Smooth muscle cell (in vitro differentiated cells): ENCODE measurements around the gene BRD7. TPM values are rescaled to one million over a fixed set of nuclear protein-coding genes. Genes with fewer than 3 reads are reported as not detected.

Experiments used
- DNase-seq: peaks from one replicate; lab custom pipeline; 2025; ENCODE audit not compliant: unreplicated experiment; lab: John Stamatoyannopoulos, UW
- H2AFZ ChIP-seq: fragments of 200-600 bp; sonication (generic); 2 replicates; pipeline ENCODE4 v1.6.0; 2016; ENCODE audit warnings: antibody characterized with exemption, low read depth, mild to moderate bottlenecking
- H3F3A ChIP-seq: fragments of 200-600 bp; sonication (generic); 2 replicates; pipeline ENCODE4 v1.6.0; 2017; ENCODE audit warnings: antibody characterized with exemption, low read depth
- H3K27ac ChIP-seq: fragments of 200-600 bp; sonication (generic); 2 replicates; pipeline ENCODE4 v1.5.1; 2016; ENCODE audit warnings: low read depth, mild to moderate bottlenecking
- H3K27me3 ChIP-seq: fragments of 200-600 bp; sonication (generic); 2 replicates; pipeline ENCODE4 v1.6.1; 2016; ENCODE audit warnings: low read depth, mild to moderate bottlenecking
- H3K36me3 ChIP-seq: fragments of 200-600 bp; sonication (generic); 2 replicates; pipeline ENCODE4 v1.5.1; 2016; ENCODE audit warnings: low read depth
- H3K4me1 ChIP-seq: fragments of 200-600 bp; sonication (generic); 2 replicates; pipeline ENCODE4 v1.5.1; 2016; ENCODE audit warnings: low read depth
- H3K4me2 ChIP-seq: fragments of 200-600 bp; sonication (generic); 2 replicates; pipeline ENCODE4 v1.6.0; 2016; ENCODE audit warnings: mild to moderate bottlenecking
- H3K4me3 ChIP-seq: fragments of 200-600 bp; sonication (generic); 2 replicates; pipeline ENCODE4 v1.5.1; 2016; ENCODE audit warnings: mild to moderate bottlenecking
- H3K79me2 ChIP-seq: fragments of 200-600 bp; sonication (generic); 2 replicates; pipeline ENCODE4 v1.6.0; 2016; ENCODE audit warnings: low read depth, mild to moderate bottlenecking
- H3K9ac ChIP-seq: fragments of 200-600 bp; sonication (generic); 2 replicates; pipeline ENCODE4 v1.6.0; 2016; ENCODE audit warnings: low read depth
- H3K9me3 ChIP-seq: fragments of 200-600 bp; sonication (generic); replicated peaks from 2 replicates; pipeline ENCODE4 v1.5.1; 2016; ENCODE audit warnings: low read depth
- H4K20me1 ChIP-seq: fragments of 200-600 bp; sonication (generic); 2 replicates; pipeline ENCODE4 v1.6.0; 2016; ENCODE audit warnings: low read depth
- WGBS: methylation state at CpG from one replicate; pipeline ENCODE4 v1.1.7; 2016; ENCODE audit warnings: low lambda C conversion rate; 5-methylcytosine and 5-hydroxymethylcytosine counted together
- polyA plus RNA-seq: library from polyadenylated mRNA; unstranded; fragments of >200 nt; fragmentation: Nextera tagmentation; extraction: Ambion mirVana; gene quantifications from 2 replicates; pipeline ENCODE4 v1.2.1, GENCODE V29; 2016
- total RNA-seq: library from RNA; depleted of rRNA; stranded (reverse); fragments of >200 nt; gene quantifications from 2 replicates; pipeline ENCODE4 v1.2.3, GENCODE V29; 2014
- TF ChIP-seq, protein P1 (sequence below): fragments of 200-600 bp; sonication (generic); IDR thresholded peaks from 2 replicates; pipeline ENCODE4 v1.5.1; 2017; ENCODE audit warnings: borderline replicate concordance, mild to moderate bottlenecking, antibody characterized with exemption; ENCODE audit not compliant: insufficient read depth, poor library complexity, severe bottlenecking

Gene BRD7
- total and polyA plus RNA-seq, 2 experiments from 2014 or later = 33.9 to 40.4 TPM

GRCh38 chr16:50275098-50275415, 93.7 kb downstream of the BRD7 start:
- 96% methylated on average over 3 of the region's 3 CpGs for WGBS
- Histone ChIP-seq H3K4me1 (no peaks in the 10 kb centered on the region), H3K9ac (no peak overlapping the region), H3F3A (no peaks in the 10 kb centered on the region), H3K9me3 (no peaks in the 10 kb centered on the region), H3K79me2 (peaks cover 9% of the 10 kb centered on the region), H3K36me3 (no peaks in the 10 kb centered on the region), H3K27ac (no peak overlapping the region), H3K4me3 (no peak overlapping the region), H2AFZ (no peak overlapping the region), H4K20me1 (peaks cover 77% of the 10 kb centered on the region), H3K4me2 (no peak overlapping the region), H3K27me3 (no peaks in the 10 kb centered on the region)
- no peak for DNase-seq
- TF ChIP-seq, protein P1, sequence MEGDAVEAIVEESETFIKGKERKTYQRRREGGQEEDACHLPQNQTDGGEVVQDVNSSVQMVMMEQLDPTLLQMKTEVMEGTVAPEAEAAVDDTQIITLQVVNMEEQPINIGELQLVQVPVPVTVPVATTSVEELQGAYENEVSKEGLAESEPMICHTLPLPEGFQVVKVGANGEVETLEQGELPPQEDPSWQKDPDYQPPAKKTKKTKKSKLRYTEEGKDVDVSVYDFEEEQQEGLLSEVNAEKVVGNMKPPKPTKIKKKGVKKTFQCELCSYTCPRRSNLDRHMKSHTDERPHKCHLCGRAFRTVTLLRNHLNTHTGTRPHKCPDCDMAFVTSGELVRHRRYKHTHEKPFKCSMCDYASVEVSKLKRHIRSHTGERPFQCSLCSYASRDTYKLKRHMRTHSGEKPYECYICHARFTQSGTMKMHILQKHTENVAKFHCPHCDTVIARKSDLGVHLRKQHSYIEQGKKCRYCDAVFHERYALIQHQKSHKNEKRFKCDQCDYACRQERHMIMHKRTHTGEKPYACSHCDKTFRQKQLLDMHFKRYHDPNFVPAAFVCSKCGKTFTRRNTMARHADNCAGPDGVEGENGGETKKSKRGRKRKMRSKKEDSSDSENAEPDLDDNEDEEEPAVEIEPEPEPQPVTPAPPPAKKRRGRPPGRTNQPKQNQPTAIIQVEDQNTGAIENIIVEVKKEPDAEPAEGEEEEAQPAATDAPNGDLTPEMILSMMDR = no peak

DNA sequence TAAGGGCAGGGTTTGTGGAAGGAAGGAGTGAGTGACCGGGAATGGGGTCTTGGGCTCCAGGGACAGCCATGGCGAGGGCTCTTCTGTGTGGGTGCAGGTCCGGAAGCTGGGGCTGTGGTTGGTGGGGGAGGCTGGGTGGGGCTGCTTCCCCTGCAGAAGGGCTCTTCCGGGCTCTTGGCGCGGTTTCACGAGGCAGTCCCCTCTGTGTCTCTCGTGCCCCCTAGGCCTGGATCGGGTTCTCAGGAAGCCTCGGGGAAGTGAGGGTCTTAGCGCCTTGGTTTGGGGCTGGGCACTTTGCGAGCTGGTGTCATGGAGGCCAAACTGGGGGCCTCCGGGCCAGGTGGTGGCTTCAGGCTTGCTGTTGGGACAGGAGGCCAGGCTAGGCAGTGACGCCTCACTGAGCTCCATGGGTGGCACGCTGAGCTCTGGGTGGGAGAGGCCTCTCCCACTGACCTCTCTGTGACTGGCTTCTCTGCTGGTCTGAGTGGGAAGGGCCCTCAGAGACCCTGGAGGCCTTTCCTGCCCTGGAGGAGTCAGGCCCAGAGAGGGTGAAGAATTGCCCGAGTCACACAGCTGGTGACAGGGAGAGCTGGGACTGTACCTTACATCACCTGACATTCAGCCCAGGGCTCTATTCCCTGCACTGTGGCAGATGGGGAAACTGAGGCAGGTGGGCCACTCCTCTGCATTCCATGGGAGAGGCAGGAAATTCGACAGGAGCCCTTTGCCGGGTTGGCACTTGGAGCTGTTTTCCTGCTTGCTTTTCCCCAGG, 94.3 kb downstream of the BRD7 start:
- Histone ChIP-seq H3K79me2 (peaks cover 9% of the 10 kb centered on the region), H3K4me1 (no peaks in the 10 kb centered on the region), H3K36me3 (no peaks in the 10 kb centered on the region), H3K9me3 (no peaks in the 10 kb centered on the region), H3K4me2 (no peak overlapping the region), H3F3A (no peaks in the 10 kb centered on the region), H3K27ac (no peak overlapping the region), H3K4me3 (no peak overlapping the region), H3K27me3 (no peaks in the 10 kb centered on the region), H3K9ac (no peak overlapping the region), H4K20me1 (peaks cover 77% of the 10 kb centered on the region), H2AFZ (no peak overlapping the region)
- 94% methylated on average over 14 of the region's 18 CpGs for WGBS
- TF ChIP-seq, protein P1 = no peak
- no peak for DNase-seq

GRCh38 chr16:50273888-50274325, 94.9 kb downstream of the BRD7 start:
- no peak overlapping the region for H3K27ac ChIP-seq
- no peaks in the 10 kb centered on the region for H3F3A ChIP-seq
- H3K4me3 ChIP-seq = no peak overlapping the region
- no peaks in the 10 kb centered on the region for H3K4me1 ChIP-seq
- H3K27me3 ChIP-seq = no peaks in the 10 kb centered on the region
- TF ChIP-seq, protein P1 = no peak
- no peak overlapping the region for H3K4me2 ChIP-seq
- no peak overlapping the region for H2AFZ ChIP-seq
- DNase-seq = no peak
- peaks cover 71% of the 10 kb centered on the region for H4K20me1 ChIP-seq
- no peak overlapping the region for H3K9ac ChIP-seq
- peaks cover 10% of the 10 kb centered on the region for H3K79me2 ChIP-seq
- 83% methylated on average over 13 of the region's 13 CpGs for WGBS
- no peaks in the 10 kb centered on the region for H3K9me3 ChIP-seq
- H3K36me3 ChIP-seq = no peaks in the 10 kb centered on the region

DNA sequence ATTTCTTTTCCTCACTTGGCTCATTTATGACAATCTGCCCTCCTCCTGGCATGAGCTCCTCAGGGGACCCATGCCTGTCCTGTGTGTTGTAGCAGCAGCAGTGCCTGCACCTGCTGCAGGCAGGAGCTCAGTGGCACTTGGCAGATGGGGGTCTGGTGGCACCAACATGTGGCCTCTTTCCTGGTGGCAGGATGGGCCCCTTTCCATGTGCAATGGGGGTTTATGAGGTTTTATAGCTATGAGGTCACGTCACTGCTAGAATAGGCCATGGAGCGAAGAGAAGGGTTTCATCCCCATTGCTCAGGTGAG, 95.5 kb downstream of the BRD7 start:
- no peaks in the 10 kb centered on the region for H3K36me3 ChIP-seq
- H3K4me2 ChIP-seq = no peak overlapping the region
- no peaks in the 10 kb centered on the region for H3F3A ChIP-seq
- H3K9ac ChIP-seq = no peak overlapping the region
- no peaks in the 10 kb centered on the region for H3K4me1 ChIP-seq
- no peak overlapping the region for H2AFZ ChIP-seq
- no peak for DNase-seq
- TF ChIP-seq, protein P1 = no peak
- peaks cover 12% of the 10 kb centered on the region for H3K79me2 ChIP-seq
- 93% methylated on average over 2 of the region's 2 CpGs for WGBS
- H3K4me3 ChIP-seq = no peak overlapping the region
- H3K27ac ChIP-seq = no peak overlapping the region
- no peaks in the 10 kb centered on the region for H3K9me3 ChIP-seq
- no peaks in the 10 kb centered on the region for H3K27me3 ChIP-seq
- peaks cover 70% of the 10 kb centered on the region for H4K20me1 ChIP-seq
